SKM-1 treated with dmso at 0.1 percent for 144 hours (cell line): ENCODE data around the gene NUCB1.
"Not testable (repeated sequence)": the region's sequence is repeated elsewhere in the genome, so short reads cannot be mapped to it uniquely, and the experiment has no call there.

Source experiments
- DNase-seq: peaks from one replicate; lab custom pipeline; 2025; ENCODE audit not compliant: unreplicated experiment; lab: John Stamatoyannopoulos, UW

NUCB1 gene

DNA sequence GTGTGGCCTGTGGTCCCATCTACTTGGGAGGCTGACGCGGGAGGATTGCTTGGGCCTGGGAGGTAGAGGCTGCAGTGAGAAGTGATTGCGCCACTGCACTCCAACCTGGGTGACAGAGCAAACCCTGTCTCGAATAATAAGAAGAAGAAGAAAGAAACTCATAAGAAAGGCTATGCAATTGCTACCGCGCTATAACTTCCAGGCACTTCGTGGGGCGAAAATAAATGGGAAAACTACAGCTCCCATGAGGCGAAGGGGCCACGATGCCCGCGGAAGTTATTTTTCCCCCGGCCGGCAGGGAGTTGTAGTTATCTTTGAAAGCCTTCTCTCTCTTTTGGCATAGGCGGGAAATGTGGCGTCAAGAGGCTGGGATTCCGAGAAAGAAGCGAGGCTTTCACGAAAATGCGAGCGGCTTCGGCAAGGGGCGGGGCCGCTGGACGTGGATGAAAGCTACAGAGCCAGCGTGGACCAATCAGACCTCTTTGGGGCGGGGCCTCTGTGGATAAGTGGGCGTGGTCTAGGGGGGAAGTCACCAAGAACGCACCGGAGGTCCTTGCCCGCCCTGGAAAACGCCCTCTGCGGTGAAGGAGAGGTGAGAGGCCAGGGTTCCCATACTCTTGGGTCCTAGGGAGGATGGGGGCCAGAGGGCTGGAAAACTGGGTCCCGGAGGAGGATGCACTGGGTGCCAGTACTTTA, at the start of gene NUCB1:
TSS of gene NUCB1 (plus strand) at position 532 of the 696 bp plus-strand sequence. CDS start 485 bp downstream, outside the sequence.
- DNase-seq = peak; percentile 80

DNA sequence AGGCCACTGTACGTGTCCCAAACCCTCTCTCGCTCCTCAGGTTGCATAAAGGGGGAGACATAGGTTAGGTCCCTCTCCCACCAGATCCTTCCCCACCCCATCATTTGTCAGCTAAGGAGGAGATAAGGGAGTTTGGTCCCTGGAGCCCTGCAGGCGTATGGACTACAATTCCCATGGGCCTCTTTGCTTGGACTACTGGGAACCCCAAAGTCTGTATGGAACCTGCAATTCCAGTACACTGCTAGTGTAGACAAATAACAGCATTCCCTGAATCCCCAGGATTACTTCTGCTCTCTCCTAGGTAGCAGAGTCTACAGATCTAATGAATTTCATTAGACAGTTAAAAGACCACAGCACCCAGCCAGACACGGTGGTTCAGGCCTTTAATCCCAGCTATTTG, 47.8 kb upstream of the NUCB1 start:
- no peak for DNase-seq

DNA sequence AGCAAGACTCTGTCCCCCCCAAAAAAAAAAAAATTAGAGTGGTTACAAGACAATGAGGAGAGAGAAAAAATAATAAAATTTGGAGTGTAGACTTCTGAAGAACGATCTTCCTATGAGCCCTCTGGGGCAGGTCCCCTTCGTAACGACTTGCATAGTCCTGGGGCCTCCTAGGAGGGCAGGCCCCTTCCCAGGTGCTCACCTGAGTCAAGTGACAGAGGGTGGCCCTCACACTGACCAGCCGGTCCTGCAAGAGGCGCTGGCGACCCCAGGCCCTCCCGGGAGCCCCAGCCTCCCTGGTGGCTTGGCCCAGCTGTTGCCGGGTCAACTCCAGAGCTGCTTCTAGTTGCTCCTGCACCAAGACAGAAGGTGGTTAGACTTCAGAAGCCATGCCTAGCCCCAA, 46.6 kb upstream of the NUCB1 start:
- DNase-seq = no peak

DNA sequence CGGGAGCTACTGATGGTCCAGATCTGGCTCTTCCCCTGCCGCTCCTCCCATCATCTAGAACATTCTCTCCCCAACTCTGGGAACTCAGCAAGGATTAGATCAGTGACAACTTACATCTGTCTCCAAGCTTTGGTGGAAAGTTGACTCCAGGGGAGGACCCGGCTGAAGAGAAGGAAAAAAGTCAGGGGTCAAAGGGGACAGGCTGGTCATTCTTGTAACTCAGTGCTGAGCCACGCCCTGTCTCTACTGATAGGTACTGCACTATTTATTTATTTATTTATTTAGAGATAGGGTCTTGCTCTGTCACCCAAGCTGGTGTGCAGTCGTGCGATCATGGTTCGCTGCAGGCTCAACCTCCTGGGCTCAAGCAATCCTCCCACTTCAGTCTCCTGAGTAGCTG, 46.0 kb upstream of the NUCB1 start:
- no peak for DNase-seq

DNA sequence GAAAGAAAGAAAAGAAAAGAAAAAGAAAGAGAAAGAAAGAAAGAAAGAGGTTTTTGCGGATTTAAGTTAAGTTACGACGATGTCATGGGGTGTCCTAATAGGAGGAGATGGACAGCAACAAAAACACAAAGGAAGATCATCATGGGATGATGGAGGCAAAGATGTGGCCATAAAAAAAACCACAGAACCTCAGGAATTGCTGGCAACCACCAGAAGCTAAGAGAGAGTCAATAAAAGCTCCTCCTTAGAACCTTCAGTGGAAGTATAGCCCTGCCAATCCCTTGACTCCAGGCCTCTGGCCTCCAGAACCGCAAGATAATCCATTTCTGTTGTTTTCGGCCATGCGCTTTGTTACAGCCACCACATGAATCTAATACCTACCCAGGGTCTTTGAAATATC, 43.2 kb upstream of the NUCB1 start:
- no peak for DNase-seq

DNA sequence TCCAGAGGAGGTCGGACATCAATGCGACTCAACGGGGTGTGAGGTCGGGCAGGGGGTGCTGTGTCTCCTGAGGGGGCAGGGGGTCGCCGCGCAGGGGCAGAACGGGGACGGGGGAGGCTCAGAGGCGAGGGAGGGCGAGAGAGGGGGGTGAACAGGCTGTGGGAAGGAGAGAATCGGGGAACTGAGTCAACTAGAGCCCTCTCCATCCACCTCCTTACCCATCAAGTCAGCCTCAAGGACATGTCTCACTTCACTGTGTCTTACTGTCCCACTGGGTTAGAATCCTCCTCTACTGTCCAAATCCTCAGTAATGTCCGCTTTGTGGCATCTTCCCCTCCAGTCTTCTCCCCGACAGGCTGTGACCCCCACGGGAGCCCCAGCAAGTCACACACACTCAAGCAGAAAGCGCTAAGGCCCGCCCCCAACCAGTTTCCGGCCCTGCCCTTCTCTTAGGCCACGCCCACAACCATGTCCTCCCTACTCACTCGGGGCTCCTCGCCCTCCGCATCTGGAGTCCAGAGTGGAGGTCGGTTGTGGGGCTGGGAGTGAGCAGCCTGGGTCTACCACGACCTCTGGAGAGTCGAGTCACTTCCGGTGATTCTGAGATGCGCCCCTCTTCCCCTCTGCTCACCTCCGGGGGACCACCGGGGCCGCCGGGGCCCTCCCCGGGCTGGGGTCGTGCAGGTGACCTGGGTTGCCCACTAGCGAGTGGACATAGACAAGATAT, 41.0 kb upstream of the NUCB1 start:
- no peak for DNase-seq

DNA sequence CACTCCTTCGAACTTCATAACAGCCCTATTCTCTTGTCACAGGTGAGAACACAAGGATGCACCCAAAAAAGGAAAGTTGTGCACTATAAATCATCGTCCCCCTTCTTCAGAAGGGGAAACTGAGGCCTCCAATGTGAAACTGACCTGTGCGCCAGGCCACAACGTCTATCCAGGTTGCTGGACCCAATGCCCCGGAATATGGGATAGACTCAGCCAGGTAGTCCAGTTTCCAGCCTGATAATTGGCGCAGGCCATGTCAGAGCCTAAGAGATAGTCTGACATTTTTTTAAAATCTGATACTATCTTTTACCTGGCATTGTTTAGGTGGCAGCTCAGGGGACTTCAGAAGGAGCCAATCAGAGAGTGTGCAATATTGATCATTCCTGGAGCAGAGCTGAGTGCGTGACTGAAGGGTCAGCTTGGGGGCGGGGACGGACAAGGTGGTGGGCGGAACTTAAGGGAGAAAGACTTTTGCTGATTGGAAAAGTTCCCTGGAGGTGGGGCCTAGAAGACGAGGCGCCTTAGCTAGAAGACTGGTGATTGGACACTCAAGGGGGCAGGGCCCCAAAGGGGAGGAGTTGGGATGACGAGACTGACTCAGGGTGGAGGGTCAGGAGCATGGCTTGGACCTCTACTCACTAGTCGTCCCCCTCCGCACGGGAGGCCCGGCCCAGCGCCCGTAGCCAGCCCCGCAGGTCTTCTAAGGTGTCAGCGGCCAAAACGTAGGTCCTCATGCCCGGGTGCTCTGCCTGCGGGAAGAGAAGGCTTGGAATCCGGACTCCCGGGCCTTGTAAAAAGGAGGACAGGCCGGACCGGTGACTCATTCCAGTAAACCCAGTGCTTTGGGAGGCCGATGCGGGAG, 40.2 kb upstream of the NUCB1 start:
- no peak for DNase-seq

DNA sequence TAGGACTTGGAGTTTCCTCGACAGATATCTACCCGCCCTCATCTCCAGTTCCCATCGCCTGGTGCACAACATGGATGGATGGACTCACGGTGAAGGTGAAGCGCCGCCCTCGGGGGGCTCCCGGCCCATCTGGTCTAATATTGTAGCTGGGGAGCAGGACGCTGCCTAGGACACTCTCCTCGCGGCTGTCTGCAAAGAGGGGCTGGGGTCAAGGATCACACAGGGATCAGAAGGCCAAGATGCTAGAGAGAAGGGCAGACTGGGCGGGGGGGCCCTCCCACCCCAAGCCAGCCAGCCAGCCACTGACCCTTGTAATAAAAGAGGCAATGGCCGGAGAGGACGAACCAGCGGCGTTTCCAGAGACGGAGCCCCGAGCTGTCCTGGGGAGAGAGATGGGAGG, 38.8 kb upstream of the NUCB1 start:
- DNase-seq = no peak

DNA sequence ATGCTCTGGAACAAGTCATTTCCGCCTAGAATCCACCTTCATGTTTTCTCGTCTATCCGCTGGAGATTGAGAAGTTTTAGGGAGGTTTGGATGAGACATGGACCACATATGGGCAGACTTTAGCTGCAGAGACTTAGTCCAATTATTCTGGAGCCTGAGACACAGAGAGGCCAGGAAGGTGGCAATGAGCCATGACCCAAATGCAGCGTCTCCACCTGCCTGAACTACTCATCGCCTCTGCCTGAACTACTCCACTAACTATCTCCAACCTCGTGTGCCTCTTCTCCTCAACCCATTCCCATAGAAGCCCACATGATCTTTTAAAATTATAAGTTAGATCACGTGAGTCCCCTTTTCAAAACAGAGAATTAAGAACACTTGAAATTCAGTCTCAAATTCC, 37.3 kb upstream of the NUCB1 start:
- DNase-seq = no peak

DNA sequence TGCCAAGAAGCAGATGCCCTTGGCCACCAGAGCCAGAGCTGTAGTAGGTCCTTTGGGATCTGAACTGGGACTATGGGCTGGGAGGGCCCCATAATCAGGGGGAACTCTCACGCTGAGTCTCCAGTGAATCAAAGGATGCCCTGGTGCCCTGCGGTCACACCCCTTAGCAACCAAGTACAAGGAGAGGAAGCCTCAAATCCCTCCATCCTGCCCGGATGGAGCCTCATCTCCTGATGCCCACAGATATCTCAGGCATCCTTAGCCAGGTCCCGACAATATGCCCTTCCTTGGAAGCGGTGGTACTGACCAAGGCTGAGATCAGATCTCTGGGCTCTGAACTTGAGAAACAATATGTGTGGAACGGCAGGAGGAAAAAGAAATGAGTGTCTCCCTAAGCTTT, 33.4 kb upstream of the NUCB1 start:
- no peak for DNase-seq

DNA sequence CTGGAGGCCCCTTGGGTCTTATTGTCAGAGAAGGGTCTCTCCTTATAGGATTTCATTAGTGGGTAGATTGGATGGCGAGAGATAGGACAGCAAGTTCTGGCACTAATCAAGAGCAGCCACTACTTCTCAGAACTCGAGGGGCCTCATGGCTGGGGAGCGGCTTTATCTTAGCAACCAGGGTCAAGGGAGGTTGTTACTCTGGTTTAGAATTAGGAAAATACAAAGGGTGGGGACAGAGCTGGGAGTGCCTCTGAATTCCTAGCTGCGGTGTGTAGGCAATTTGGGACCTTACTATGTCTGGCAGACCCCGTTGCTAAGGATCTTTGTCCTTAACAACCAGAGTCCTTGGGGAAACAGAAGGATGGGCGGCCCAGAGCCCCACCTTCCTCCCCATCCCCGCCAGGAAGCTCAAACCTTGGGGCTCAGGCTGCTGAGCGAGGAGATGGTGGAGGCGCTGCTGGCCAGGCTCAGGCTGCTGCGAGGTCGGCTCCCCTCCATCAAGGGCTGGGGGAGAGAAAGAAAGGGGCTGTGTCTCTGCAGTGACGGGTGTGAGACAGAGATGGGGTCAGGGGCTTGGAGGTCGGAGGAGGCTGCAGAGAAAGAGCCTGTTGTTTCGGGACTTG, 32.9 kb upstream of the NUCB1 start:
- DNase-seq = no peak

DNA sequence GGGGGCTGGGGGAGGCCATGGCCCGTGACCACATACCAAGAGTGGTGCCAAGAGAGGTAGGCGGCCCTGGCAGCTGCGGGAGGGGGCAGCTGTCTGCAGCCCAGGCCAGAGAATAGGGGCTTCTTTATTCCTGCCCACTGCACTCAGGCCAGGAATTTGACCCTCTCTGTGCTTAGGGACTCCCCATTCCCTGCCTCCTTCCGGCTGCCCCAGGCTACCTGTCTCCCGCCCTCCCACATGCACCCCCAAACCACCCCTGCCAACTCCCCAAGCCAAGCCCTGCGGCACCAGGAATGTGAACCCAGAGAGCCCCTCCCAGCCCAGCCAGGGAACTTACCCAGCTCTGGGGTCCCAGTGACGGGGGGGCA, 32.4 kb upstream of the NUCB1 start:
- no peak for DNase-seq

DNA sequence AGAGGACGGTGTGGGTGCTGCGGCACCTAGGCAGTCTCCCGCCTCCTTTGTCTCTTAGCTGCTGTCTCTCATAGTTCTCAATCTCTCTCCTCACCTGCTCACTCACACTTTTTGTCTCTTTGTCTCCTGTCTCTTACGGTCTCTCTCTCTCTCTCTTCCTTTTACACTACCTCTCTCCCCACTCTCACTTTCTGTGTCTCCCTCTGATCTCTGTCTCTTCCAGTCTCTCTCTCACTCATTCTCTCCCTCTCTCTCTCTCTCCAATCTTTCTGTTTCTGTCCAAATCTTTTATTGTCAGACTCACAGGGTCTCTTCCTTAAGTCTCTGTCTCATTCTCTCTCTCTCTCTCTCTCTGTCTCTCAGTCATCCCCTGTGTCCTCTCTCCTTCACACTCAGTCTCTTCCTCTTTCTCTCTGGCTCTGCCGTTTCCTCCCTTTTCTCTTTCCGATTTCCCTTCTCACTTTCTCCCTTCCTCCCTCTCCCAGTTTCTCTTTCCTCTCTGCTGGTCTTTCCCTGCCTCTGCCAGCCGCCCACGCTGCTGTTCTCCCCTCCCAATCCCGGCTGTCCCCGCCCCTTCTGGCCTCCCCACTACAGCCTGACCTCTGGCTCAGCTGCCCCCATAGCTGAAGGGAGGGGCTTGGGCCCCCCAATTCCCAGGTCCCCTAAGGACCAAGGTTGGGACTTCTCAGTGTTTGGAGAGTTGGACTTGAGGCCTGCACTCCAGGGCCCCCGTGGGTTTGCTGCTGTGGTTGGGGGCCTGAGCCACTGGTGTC, 31.8 kb upstream of the NUCB1 start, which contains the start of gene PLEKHA4:
TSS of gene PLEKHA4 (minus strand) at position 504 of the 773 bp plus-strand sequence. CDS start 997 bp downstream, outside the sequence.
- DNase-seq = no peak

DNA sequence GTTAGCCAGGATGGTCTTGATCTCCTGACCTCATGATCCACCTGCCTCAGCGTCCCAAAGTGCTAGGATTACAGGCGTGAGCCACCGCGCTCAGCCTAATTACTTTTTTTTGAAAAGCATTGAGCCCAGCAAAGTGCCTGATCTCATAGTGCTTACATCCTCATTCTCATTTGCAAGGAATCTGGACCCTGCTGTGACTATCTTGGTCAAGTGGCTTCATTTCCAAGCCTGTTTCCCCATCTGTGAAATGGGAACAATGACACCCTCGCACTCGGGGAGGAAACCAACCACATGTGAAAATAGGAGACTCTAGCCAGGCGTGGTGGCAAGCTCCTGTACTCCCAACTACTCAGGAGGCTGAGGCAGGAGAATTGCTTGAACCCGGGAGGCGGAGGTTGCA, 30.1 kb upstream of the NUCB1 start:
- no peak for DNase-seq

DNA sequence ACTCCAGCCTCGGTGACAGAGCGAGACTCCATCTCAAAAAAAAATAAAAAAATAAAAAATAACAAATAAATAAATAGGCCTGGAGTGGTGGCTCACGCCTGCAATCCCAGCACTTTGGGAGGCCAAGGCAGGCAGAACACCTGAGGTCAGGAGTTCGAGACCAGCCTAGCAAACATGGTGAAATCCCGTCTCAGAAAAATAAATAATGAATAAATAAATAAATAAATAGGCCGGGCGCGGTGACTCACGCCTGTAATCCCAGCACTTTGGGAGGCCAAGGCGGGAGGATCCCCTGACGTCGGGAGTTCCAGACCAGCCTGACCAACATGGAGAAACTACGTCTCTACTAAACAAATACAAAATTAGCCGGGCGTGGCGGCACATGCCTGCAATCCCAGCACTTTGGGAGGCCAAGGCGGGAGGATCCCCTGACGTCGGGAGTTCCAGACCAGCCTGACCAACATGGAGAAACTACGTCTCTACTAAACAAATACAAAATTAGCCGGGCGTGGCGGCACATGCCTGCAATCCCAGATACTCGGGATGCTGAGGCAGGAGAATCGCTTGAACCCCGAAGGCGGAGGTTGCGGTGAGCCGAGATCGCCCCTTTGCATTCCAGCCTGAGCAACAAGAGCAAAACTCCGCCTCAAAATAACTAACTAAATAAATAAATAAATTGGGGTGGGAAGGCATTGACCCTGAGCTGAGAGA, 28.5 kb upstream of the NUCB1 start:
- not testable (repeated sequence) for DNase-seq

DNA sequence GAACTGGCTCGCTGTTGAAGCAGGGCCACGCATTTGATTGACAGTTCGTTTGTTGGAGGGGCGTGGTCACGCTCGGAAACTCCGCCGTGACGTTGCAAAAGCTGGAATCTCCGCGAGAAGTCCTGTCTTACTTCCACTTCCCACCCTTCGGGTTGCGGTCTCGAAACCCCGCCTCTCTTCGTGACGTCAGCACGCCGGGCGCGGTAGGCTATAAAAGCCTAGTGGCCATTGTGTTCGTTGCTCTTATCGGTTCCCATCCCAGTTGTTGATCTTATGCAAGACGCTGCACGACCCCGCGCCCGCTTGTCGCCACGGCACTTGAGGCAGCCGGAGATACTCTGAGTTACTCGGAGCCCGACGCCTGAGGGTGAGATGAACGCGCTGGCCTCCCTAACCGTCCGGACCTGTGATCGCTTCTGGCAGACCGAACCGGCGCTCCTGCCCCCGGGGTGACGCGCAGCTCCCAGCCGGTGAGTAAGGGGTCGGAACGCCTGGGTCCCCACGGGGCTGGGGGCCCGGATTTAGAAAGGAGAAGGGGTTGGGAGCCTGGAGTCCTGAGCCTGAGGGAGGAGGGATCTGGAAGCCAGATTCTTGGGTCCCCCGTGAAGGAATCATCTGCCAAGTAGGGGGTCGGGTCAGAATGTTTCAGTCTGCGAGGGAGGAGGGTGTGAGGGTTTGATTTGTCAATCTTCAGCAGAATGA, 27.8 kb upstream of the NUCB1 start, which contains the start of gene PPP1R15A:
TSS of gene PPP1R15A (plus strand) at position 240 of the 702 bp plus-strand sequence. CDS start 813 bp downstream, outside the sequence.
- DNase-seq = peak; percentile 74

DNA sequence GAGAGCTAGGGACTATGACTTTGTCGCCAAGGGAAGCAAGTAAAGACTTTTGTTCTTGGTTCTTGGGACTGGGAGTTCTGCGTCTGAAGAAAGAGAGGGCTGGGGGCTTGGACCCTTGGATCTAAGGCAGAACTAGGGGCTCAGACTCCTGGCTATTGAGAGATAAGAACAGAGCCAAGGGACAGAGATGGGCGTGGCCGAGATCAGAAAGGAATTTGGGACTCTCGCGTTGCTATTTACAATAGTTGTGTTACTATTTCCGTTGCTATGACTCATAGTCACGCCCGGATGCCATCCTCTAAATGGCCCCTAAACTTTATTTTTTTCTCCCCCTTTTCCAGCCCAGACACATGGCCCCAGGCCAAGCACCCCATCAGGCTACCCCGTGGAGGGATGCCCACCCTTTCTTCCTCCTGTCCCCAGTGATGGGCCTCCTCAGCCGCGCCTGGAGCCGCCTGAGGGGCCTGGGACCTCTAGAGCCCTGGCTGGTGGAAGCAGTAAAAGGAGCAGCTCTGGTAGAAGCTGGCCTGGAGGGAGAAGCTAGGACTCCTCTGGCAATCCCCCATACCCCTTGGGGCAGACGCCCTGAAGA, 27.1 kb upstream of the NUCB1 start:
- peak; percentile 53 for DNase-seq

DNA sequence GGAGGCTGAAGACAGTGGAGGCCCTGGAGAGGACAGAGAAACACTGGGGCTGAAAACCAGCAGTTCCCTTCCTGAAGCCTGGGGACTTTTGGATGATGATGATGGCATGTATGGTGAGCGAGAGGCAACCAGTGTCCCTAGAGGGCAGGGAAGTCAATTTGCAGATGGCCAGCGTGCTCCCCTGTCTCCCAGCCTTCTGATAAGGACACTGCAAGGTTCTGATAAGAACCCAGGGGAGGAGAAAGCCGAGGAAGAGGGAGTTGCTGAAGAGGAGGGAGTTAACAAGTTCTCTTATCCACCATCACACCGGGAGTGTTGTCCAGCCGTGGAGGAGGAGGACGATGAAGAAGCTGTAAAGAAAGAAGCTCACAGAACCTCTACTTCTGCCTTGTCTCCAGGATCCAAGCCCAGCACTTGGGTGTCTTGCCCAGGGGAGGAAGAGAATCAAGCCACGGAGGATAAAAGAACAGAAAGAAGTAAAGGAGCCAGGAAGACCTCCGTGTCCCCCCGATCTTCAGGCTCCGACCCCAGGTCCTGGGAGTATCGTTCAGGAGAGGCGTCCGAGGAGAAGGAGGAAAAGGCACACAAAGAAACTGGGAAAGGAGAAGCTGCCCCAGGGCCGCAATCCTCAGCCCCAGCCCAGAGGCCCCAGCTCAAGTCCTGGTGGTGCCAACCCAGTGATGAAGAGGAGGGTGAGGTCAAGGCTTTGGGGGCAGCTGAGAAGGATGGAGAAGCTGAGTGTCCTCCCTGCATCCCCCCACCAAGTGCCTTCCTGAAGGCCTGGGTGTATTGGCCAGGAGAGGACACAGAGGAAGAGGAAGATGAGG, 26.4 kb upstream of the NUCB1 start:
- DNase-seq = no peak
